UCSD-AML1 (cell line): Measurements from ENCODE around the gene FAM83E.

Source experiments
- DNase-seq: peaks from one replicate; lab custom pipeline; 2025; ENCODE audit not compliant: unreplicated experiment; lab: John Stamatoyannopoulos, UW

FAM83E gene

GRCh38 chr19:48629297-48629598 lies 14.4 kb upstream of the FAM83E start:
- no peak for DNase-seq

- no peak for DNase-seq
Observed at GRCh38 chr19:48628486-48629296, 13.8 kb upstream of the FAM83E start.

GRCh38 chr19:48627865-48628314 lies 13.0 kb upstream of the FAM83E start:
- DNase-seq: no peak

GRCh38 chr19:48627201-48627864 lies 12.5 kb upstream of the FAM83E start:
- no peak for DNase-seq

- DNase-seq: no peak
Observed at GRCh38 chr19:48625891-48626327, 11.0 kb upstream of the FAM83E start.

- DNase-seq: no peak
Observed at GRCh38 chr19:48624791-48625723, 10.2 kb upstream of the FAM83E start.

- DNase-seq: peak; percentile 90
Observed at GRCh38 chr19:48624067-48624594, 9.3 kb upstream of the FAM83E start.

GRCh38 chr19:48623556-48624066 lies 8.7 kb upstream of the FAM83E start:
- DNase-seq: no peak

GRCh38 chr19:48619692-48620585 lies 5.1 kb upstream of the FAM83E start:
- no peak for DNase-seq

GRCh38 chr19:48618916-48619691 lies 4.2 kb upstream of the FAM83E start, which contains the start of the genes RPL18 and SPHK2:
Gene RPL18 (minus strand): TSS chr19:48619178. CDS start chr19:48619143, 35 bp downstream.
Gene SPHK2 (plus strand): TSS chr19:48619506. CDS start chr19:48620515, 1,009 bp downstream.
- peak; percentile 99 for DNase-seq

- DNase-seq: no peak
Observed at GRCh38 chr19:48618278-48618915, 3.5 kb upstream of the FAM83E start.

GRCh38 chr19:48617146-48617937 lies 2.5 kb upstream of the FAM83E start:
- DNase-seq: no peak

GRCh38 chr19:48616491-48617056 lies 1.7 kb upstream of the FAM83E start:
- DNase-seq: no peak

GRCh38 chr19:48616041-48616436 lies 1.2 kb upstream of the FAM83E start:
- no peak for DNase-seq

GRCh38 chr19:48615231-48616040 lies 560 bp upstream of the FAM83E start:
- no peak for DNase-seq

- no peak for DNase-seq
Observed at GRCh38 chr19:48613852-48614435, 932 bp downstream of the FAM83E start.
